GM12872 (cell line): ENCODE data around the gene GAK.

ENCODE experiments used
- TF ChIP-seq, protein P1 (sequence below): IDR thresholded peaks from 3 replicates; pipeline ENCODE4 v1.5.1; 2011; ENCODE audit warnings: low read depth, mild to moderate bottlenecking, low read length, moderate library complexity; ENCODE audit not compliant: insufficient read depth

The GAK gene

DNA sequence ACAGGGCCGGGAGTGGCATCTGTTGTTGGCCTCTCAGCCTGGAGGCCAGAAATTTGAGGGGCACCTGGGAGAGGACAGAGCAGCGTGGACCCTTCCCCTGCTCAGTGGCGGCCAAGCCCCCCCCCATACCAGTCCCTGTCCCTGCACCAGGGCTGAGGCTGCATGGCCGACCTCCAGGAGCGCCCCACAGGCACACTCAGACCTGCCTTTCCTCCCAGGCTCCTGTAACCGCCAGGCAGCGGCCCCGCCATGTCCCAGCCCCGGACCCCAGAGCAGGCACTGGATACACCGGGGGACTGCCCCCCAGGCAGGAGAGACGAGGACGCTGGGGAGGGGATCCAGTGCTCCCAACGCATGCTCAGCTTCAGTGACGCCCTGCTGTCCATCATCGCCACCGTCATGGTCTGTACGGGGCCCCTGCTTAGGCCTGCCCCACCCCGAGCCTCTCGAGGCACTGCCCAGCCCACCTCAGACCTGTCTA lies 15.4 kb upstream of the GAK start:
- TF ChIP-seq, protein P1, sequence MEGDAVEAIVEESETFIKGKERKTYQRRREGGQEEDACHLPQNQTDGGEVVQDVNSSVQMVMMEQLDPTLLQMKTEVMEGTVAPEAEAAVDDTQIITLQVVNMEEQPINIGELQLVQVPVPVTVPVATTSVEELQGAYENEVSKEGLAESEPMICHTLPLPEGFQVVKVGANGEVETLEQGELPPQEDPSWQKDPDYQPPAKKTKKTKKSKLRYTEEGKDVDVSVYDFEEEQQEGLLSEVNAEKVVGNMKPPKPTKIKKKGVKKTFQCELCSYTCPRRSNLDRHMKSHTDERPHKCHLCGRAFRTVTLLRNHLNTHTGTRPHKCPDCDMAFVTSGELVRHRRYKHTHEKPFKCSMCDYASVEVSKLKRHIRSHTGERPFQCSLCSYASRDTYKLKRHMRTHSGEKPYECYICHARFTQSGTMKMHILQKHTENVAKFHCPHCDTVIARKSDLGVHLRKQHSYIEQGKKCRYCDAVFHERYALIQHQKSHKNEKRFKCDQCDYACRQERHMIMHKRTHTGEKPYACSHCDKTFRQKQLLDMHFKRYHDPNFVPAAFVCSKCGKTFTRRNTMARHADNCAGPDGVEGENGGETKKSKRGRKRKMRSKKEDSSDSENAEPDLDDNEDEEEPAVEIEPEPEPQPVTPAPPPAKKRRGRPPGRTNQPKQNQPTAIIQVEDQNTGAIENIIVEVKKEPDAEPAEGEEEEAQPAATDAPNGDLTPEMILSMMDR: no peak

DNA sequence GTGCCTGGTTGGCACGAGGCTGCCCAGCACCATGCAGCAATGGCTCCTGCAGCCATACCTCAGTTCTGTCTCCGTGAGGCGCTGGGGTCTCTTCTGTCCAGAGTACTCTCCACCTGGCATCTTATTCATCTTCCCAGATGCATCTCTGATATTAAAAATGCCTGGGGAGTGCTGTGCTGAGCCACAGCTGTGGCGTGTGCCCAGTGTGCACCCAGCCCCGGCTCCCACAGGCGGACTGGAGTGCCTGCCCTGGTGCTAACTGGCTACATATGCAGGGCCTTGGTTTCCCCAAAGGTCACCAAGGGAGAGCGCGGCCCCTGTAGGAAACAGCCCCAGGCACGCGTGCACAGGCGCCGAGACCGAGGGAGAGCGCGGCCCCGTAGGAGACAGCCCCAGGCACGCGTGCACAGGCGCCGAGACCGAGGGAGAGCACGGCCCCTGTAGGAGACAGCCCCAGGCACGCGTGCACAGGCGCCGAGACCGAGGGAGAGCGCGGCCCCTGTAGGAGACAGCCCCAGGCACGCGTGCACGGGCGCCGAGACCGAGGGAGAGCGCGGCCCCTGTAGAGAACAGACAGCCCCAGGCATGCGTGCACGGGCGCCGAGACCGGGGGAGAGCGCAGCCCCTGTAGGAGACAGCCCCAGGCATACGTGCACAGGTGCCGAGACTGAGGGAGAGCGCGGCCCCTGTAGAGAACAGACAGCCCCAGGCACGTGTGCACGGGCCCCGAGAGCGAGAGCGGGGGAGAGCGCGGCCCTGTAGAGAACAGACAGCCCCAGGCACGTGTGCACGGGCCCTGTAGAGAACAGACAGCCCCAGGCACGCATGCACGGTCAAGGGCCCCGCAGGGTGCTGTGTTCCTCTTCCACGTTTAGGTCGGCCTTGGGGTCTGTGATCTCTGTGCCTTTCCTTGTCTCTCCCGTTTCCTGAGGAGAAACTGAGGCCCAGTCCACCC lies 14.7 kb upstream of the GAK start:
- TF ChIP-seq, protein P1: no peak

DNA sequence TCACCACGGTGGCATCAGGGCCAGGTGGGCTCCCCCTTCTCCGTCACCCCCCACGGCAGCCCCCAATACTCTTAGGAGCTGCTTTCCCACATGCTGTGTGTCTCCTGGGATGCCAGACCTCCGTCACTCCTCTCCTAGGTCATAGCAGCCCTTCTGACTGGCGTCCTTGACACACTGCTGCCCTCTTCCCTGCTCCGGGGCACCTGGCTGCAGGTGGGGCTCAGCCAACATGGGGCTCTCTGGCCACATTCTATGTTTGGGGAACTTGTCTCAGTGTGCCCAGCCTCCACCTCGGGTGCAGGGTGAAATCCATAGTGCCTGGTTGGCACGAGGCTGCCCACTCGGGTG lies 14.0 kb upstream of the GAK start:
- TF ChIP-seq, protein P1: no peak

DNA sequence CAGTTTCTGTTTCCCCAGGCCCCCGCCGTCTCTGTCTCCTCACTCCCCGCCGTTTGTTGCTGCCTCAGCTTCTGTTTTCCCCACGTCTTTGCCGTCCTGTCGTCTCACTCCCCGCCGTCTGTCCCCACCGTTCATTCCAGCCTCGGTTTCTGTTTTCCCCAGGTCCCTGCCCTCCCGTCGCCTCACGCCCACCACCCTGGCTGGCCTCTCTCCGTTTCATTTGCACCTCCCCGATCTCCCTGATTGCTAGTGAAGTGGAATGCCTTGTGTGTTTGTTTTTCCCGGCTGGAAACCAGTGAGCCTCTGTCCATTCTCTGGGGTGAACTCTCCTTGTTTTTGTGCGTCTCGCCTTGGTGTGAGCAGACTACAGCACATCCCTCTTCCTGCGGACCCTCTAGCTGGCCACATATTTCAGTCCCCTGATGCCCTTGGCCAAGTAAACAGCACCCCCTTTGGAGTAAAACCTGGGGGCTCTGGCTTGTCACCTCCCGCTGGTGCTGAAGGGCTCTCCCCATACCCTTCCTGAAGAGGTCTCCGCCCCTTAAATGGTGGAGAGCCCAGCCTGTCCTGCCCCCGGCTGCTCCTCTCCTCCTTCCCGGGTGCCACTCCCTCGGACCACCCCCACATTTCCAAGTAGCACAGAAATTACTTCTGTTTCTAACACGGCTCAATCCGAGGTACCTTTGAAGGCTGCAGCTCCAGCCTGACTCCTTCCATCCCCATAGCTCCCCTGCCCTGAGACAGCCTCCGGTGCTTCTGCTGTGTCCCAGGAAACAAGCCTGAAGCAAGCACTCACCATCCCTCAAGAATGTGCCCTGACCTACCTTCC lies 13.4 kb upstream of the GAK start:
- TF ChIP-seq, protein P1: no peak

DNA sequence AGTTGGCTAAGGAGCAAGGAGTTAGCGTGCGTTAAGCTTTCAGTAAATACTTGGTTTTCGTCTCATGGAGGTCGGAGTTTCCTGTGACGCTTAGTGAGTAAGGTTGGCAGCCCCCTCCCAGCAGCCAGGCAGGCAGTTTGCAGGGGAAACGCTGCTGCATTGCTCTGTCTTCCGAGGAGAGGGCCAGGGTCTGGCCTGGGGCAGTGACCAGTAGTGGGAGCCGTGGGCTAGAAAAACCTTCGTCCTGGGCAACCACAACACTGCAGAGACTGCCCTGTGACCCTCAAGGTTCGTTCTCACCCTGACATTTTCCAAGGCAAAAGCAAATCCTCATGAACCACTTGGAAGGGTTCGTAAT lies 576 bp upstream of the GAK start:
- TF ChIP-seq, protein P1: no peak; the same call in 2 of the 3 replicates

DNA sequence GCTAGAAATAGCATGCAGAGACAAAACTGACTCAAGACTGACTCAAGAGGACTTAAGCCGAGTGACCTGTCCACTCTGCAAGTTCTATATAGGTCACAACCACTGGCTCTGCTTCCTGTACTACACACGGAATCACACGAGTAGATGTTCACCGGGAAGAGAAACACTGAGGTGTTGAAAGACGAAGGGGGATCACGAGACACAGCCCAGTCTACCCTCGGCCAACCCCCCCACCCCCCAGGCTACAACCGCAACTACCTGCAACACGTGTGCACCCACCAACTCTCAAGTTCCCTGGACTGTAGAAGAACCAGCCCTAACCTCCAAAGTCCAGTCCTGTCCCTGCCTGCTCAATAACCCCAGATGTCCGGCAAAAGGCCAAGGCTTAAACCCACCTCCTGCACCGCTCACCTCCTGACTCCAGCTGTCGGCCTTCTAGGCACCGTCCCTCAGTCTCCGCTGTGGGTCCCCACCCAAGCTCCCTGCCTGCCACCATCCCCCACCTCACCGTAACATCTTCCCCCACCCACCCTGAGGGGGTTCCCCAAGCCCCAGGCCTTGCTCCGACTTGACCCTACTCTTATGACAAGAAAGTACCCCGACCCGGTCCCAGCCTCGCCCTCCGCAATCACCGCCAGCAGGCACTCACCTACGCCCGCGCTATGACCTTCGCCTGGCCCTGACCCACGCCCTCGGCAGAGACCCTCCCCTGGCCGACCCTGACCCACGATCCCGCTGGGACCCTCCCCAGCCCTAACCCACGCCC lies 739 bp downstream of the GAK start:
- TF ChIP-seq, protein P1: no peak

DNA sequence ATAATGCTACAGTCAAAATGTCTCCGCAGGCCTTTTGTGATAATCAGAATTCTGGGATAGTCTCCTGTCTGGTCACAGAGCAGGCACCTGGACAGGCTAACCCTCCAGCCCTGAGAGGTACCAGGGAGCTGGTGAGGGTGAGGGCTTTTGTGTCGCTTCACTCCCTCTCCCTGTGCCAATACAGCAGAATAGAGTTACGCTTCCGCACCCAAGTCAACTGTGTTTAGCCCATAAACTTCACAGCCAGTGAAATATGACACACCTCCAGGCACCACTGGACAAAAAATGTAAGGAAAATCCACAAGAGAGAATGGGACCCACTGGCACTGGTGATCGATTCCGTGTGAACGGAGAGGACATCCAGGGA lies 1.3 kb downstream of the GAK start:
- TF ChIP-seq, protein P1: no peak
